SK-N-SH treated with all-trans-retinoic acid at 6 μM for 48 hours (cell line): ENCODE measurements around the gene LAMA2.

Experiments used
- ATAC-seq: fragments of 200-7000 bp; cut with Tn5 transposase; 3 replicates; pipeline ENCODE4 v1.9.1; 2020; ENCODE audit warnings: mild to moderate bottlenecking, moderate library complexity
- ARNTL ChIP-seq: fragments of 450-650 bp; formaldehyde crosslinking; IDR thresholded peaks from 2 replicates; pipeline ENCODE4 v1.5.0; 2020; ENCODE audit warnings: low read depth, mild to moderate bottlenecking, moderate library complexity, borderline replicate concordance
- BACH2 ChIP-seq: fragments of 250-450 bp; sonication (Bioruptor Pico); IDR thresholded peaks from 2 replicates; pipeline ENCODE4 v1.9.0; 2021; ENCODE audit warnings: mild to moderate bottlenecking, borderline replicate concordance
- CREB5 ChIP-seq: fragments of 250-450 bp; sonication (Bioruptor Pico); IDR thresholded peaks from 2 replicates; pipeline ENCODE4 v1.5.1; 2020; ENCODE audit warnings: low read depth, mild to moderate bottlenecking, moderate library complexity
- CSDC2 ChIP-seq: fragments of 250-450 bp; sonication (Bioruptor Pico); IDR thresholded peaks from 2 replicates; pipeline ENCODE4 v1.5.0; 2020; ENCODE audit warnings: mild to moderate bottlenecking, moderate library complexity
- ESRRG ChIP-seq: fragments of 250-450 bp; sonication (Bioruptor Pico); IDR thresholded peaks from 2 replicates; pipeline ENCODE4 v1.6.1; 2021; ENCODE audit warnings: mild to moderate bottlenecking
- GLIS3 ChIP-seq: fragments of 250-450 bp; sonication (Bioruptor Pico); IDR thresholded peaks from 2 replicates; pipeline ENCODE4 v1.5.0; 2020; ENCODE audit warnings: mild to moderate bottlenecking, moderate library complexity
- ISL1 ChIP-seq: fragments of 250-450 bp; sonication (Bioruptor Pico); IDR thresholded peaks from 2 replicates; pipeline ENCODE4 v2.1.2; 2022; ENCODE audit warnings: mild to moderate bottlenecking, moderate library complexity
- OSR1 ChIP-seq: fragments of 250-450 bp; sonication (Bioruptor Pico); IDR thresholded peaks from 2 replicates; pipeline ENCODE4 v1.8.0; 2022; ENCODE audit warnings: moderate library complexity, mild to moderate bottlenecking, inconsistent platforms
- POU6F1 ChIP-seq: fragments of 250-450 bp; sonication (Bioruptor Pico); IDR thresholded peaks from 2 replicates; pipeline ENCODE4 v1.8.0; 2021; ENCODE audit warnings: low read depth, mild to moderate bottlenecking, moderate library complexity, borderline replicate concordance
- PPARA ChIP-seq: fragments of 250-450 bp; sonication (Bioruptor Pico); IDR thresholded peaks from 2 replicates; pipeline ENCODE4 v1.5.0; 2020; ENCODE audit warnings: mild to moderate bottlenecking, borderline replicate concordance
- RARB ChIP-seq: fragments of 250-450 bp; sonication (Bioruptor Pico); IDR thresholded peaks from 2 replicates; pipeline ENCODE4 v1.8.0; 2021; ENCODE audit warnings: mild to moderate bottlenecking, moderate library complexity
- SNAI2 ChIP-seq: fragments of 250-450 bp; sonication (Bioruptor Pico); IDR thresholded peaks from 2 replicates; pipeline ENCODE4 v1.5.0; 2020; ENCODE audit warnings: mild to moderate bottlenecking, moderate library complexity
- TCF4 ChIP-seq: fragments of 250-450 bp; sonication (Bioruptor Pico); IDR thresholded peaks from 2 replicates; pipeline ENCODE4 v1.8.0; 2021; ENCODE audit warnings: mild to moderate bottlenecking, moderate library complexity, borderline replicate concordance
- TOX ChIP-seq: fragments of 250-450 bp; sonication (Bioruptor Pico); IDR thresholded peaks from 2 replicates; pipeline ENCODE4 v1.8.0; 2021; ENCODE audit warnings: mild to moderate bottlenecking, moderate library complexity, borderline replicate concordance
- TSHZ2 ChIP-seq: fragments of 250-450 bp; sonication (Bioruptor Pico); IDR thresholded peaks from 2 replicates; pipeline ENCODE4 v1.5.0; 2020; ENCODE audit warnings: mild to moderate bottlenecking, moderate library complexity
- ZC3H10 ChIP-seq: fragments of 250-450 bp; sonication (Bioruptor Pico); IDR thresholded peaks from 2 replicates; pipeline ENCODE4 v1.5.1; 2021; ENCODE audit warnings: mild to moderate bottlenecking, moderate library complexity
- ZFP3 ChIP-seq: fragments of 250-450 bp; sonication (Bioruptor Pico); IDR thresholded peaks from 2 replicates; pipeline ENCODE4 v1.5.0; 2020; ENCODE audit warnings: mild to moderate bottlenecking, moderate library complexity
- ZNF565 ChIP-seq: fragments of 450-650 bp; formaldehyde crosslinking; conservative IDR thresholded peaks from 2 replicates; pipeline ENCODE4 v1.5.0; 2020; ENCODE audit warnings: low read depth, mild to moderate bottlenecking, moderate library complexity
- ZNF8 ChIP-seq: fragments of 450-650 bp; formaldehyde crosslinking; IDR thresholded peaks from 2 replicates; pipeline ENCODE4 v1.5.0; 2020; ENCODE audit warnings: mild to moderate bottlenecking, moderate library complexity
- TF ChIP-seq, protein P1 (sequence below): fragments of 250-450 bp; sonication (Bioruptor Pico); IDR thresholded peaks from 2 replicates; pipeline ENCODE4 v1.8.0; 2020; ENCODE audit warnings: mild to moderate bottlenecking, moderate library complexity, borderline replicate concordance
- TF ChIP-seq, protein P2 (sequence below): fragments of 250-450 bp; sonication (Bioruptor Pico); IDR thresholded peaks from 2 replicates; pipeline ENCODE4 v1.5.1; 2021; ENCODE audit warnings: mild to moderate bottlenecking, moderate library complexity

The LAMA2 gene

DNA sequence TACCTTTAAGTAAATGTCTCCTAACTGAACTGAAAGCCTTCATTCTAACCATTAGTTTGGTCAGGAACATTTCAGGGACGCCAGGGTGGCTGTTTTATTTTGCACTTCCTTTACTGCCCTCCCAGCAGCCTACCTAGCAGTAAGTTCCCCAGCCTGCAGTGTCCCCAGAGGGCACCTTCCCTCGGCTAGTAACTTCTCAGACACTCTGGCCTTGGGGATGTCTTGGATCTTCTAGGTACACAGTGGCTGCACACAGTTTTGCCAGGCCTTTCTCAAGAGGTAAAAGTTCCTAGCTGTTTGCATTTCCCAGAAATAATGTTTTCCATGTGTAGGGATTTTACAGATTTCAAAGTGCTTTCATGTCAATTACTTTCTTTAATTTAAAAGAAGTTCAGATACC lies 378 bp upstream of the LAMA2 start:
- ATAC-seq, result peak; percentile 57
- TF ChIP-seq TSHZ2 (CRISPR knock-in tag) (no peak), SNAI2 (CRISPR knock-in tag) (no peak), POU6F1 (no peak), ISL1 (no peak), CREB5 (CRISPR knock-in tag) (no peak), BACH2 (CRISPR knock-in tag) (no peak), TCF4 (CRISPR knock-in tag) (no peak), ZNF565 (CRISPR knock-in tag) (no peak), PPARA (CRISPR knock-in tag) (no peak), ZFP3 (no peak), ESRRG (CRISPR knock-in tag) (no peak), CSDC2 (CRISPR knock-in tag) (no peak), GLIS3 (CRISPR knock-in tag) (no peak), RARB (CRISPR knock-in tag) (no peak), ZNF8 (CRISPR knock-in tag) (no peak)
- TF ChIP-seq, protein P1, sequence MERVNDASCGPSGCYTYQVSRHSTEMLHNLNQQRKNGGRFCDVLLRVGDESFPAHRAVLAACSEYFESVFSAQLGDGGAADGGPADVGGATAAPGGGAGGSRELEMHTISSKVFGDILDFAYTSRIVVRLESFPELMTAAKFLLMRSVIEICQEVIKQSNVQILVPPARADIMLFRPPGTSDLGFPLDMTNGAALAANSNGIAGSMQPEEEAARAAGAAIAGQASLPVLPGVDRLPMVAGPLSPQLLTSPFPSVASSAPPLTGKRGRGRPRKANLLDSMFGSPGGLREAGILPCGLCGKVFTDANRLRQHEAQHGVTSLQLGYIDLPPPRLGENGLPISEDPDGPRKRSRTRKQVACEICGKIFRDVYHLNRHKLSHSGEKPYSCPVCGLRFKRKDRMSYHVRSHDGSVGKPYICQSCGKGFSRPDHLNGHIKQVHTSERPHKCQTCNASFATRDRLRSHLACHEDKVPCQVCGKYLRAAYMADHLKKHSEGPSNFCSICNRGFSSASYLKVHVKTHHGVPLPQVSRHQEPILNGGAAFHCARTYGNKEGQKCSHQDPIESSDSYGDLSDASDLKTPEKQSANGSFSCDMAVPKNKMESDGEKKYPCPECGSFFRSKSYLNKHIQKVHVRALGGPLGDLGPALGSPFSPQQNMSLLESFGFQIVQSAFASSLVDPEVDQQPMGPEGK (CRISPR knock-in tag), result no peak

DNA sequence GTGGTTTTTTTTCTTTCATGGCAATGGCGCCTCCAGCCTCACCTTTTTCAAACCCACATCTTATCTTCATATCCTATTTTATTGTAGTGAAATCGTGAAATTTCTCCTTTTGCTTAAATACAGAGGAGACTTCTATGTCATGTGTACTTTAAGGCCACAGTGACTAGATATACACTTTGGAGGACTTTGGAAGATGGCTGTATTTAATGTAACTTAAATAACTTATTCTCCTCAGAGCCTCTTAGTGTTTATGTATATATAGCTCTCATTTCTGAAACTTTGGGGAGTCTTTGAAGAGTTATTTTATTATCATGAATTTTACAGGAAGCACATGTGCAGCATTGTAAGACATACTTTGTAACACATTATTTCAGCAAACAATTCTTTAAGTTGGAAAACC lies 968 bp downstream of the LAMA2 start:
- TF ChIP-seq POU6F1 (no peak), ISL1 (no peak), ARNTL (no peak), RARB (CRISPR knock-in tag) (no peak), OSR1 (CRISPR knock-in tag) (no peak), ZNF565 (CRISPR knock-in tag) (no peak), CSDC2 (CRISPR knock-in tag) (no peak), SNAI2 (CRISPR knock-in tag) (no peak), ZC3H10 (CRISPR knock-in tag) (no peak), ZFP3 (no peak), TOX (CRISPR knock-in tag) (no peak), CREB5 (CRISPR knock-in tag) (no peak), TSHZ2 (CRISPR knock-in tag) (no peak)
- TF ChIP-seq, protein P2, sequence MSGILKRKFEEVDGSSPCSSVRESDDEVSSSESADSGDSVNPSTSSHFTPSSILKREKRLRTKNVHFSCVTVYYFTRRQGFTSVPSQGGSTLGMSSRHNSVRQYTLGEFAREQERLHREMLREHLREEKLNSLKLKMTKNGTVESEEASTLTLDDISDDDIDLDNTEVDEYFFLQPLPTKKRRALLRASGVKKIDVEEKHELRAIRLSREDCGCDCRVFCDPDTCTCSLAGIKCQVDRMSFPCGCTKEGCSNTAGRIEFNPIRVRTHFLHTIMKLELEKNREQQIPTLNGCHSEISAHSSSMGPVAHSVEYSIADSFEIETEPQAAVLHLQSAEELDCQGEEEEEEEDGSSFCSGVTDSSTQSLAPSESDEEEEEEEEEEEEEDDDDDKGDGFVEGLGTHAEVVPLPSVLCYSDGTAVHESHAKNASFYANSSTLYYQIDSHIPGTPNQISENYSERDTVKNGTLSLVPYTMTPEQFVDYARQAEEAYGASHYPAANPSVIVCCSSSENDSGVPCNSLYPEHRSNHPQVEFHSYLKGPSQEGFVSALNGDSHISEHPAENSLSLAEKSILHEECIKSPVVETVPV (CRISPR knock-in tag), result no peak
- TF ChIP-seq, protein P1 (CRISPR knock-in tag), result no peak

More for the DNA sequence above, 968 bp downstream of the LAMA2 start:
- ATAC-seq, result no peak
